Activated T-cell treated with anti-CD3 and anti-CD28 coated beads, Interleukin-2, amount 50 U/mL, for 24 hours (primary cell): ENCODE results near the gene KCNQ1.

Experiments used
- DNase-seq: peaks from one replicate; pipeline ENCODE4 v3.0.0-alpha.2; 2020
- H3K27ac Mint-ChIP-seq: 2 replicates; pipeline ENCODE4 v1.8.0; 2020; ENCODE audit warnings: mild to moderate bottlenecking, mixed read lengths
- H3K27me3 Mint-ChIP-seq: 2 replicates; pipeline ENCODE4 v1.8.0; 2020; ENCODE audit warnings: mixed read lengths
- H3K36me3 Mint-ChIP-seq: 2 replicates; pipeline ENCODE4 v1.8.0; 2020; ENCODE audit warnings: low read depth, mixed read lengths
- H3K4me1 Mint-ChIP-seq: 2 replicates; pipeline ENCODE4 v1.8.0; 2020; ENCODE audit warnings: low read depth, mixed read lengths
- H3K4me3 Mint-ChIP-seq: 2 replicates; pipeline ENCODE4 v1.8.0; 2020; ENCODE audit warnings: mild to moderate bottlenecking, moderate library complexity, mixed read lengths
- H3K9me3 Mint-ChIP-seq: 2 replicates; pipeline ENCODE4 v1.8.0; 2020; ENCODE audit warnings: mixed read lengths

The KCNQ1 gene

GRCh38 chr11:2661173-2662023 is 216.6 kb downstream of the KCNQ1 start:
- H3K36me3 Mint-ChIP-seq, result peaks cover 31% of the 10 kb centered on the region
- no peaks in the 10 kb centered on the region for H3K9me3 Mint-ChIP-seq
- H3K27ac Mint-ChIP-seq, result no peak overlapping the region
- peaks cover under 1% of the 10 kb centered on the region for H3K4me1 Mint-ChIP-seq
- no peak for DNase-seq
- H3K4me3 Mint-ChIP-seq, result no peak overlapping the region
- H3K27me3 Mint-ChIP-seq, result no peaks in the 10 kb centered on the region

- Mint-ChIP-seq H3K4me1 (no peaks in the 10 kb centered on the region), H3K36me3 (peaks cover 31% of the 10 kb centered on the region), H3K27me3 (no peaks in the 10 kb centered on the region), H3K4me3 (no peak overlapping the region), H3K9me3 (no peaks in the 10 kb centered on the region), H3K27ac (no peak overlapping the region)
- no peak for DNase-seq
Observed at GRCh38 chr11:2662024-2662312, 217.2 kb downstream of the KCNQ1 start.

GRCh38 chr11:2662430-2663299 is 217.9 kb downstream of the KCNQ1 start:
- Mint-ChIP-seq H3K27me3 (no peaks in the 10 kb centered on the region), H3K4me3 (no peak overlapping the region), H3K4me1 (no peaks in the 10 kb centered on the region), H3K36me3 (peaks cover 29% of the 10 kb centered on the region), H3K27ac (no peak overlapping the region), H3K9me3 (no peaks in the 10 kb centered on the region)
- DNase-seq, result no peak

- H3K27ac Mint-ChIP-seq, result no peak overlapping the region
- no peaks in the 10 kb centered on the region for H3K4me1 Mint-ChIP-seq
- H3K4me3 Mint-ChIP-seq, result no peak overlapping the region
- H3K9me3 Mint-ChIP-seq, result no peaks in the 10 kb centered on the region
- no peaks in the 10 kb centered on the region for H3K27me3 Mint-ChIP-seq
- no peak for DNase-seq
- H3K36me3 Mint-ChIP-seq, result peaks cover 24% of the 10 kb centered on the region
Observed at GRCh38 chr11:2663506-2663905, 218.7 kb downstream of the KCNQ1 start.

- peaks cover 20% of the 10 kb centered on the region for H3K36me3 Mint-ChIP-seq
Observed at GRCh38 chr11:2663915-2664314, 219.1 kb downstream of the KCNQ1 start.

GRCh38 chr11:2664376-2664775 is 219.6 kb downstream of the KCNQ1 start:
- Mint-ChIP-seq H3K4me1 (no peaks in the 10 kb centered on the region), H3K9me3 (no peaks in the 10 kb centered on the region), H3K36me3 (peaks cover 16% of the 10 kb centered on the region), H3K4me3 (no peak overlapping the region), H3K27me3 (no peaks in the 10 kb centered on the region), H3K27ac (no peak overlapping the region)
- DNase-seq, result no peak

More at GRCh38 chr11:2663915-2664314, 219.1 kb downstream of the KCNQ1 start:
- no peak overlapping the region for H3K27ac Mint-ChIP-seq
- H3K4me1 Mint-ChIP-seq, result no peaks in the 10 kb centered on the region
- no peak overlapping the region for H3K4me3 Mint-ChIP-seq
- DNase-seq, result no peak
- H3K9me3 Mint-ChIP-seq, result no peaks in the 10 kb centered on the region
- no peaks in the 10 kb centered on the region for H3K27me3 Mint-ChIP-seq

- H3K4me1 Mint-ChIP-seq, result no peaks in the 10 kb centered on the region
- H3K27ac Mint-ChIP-seq, result no peak overlapping the region
- peak; percentile 9 for DNase-seq
- no peaks in the 10 kb centered on the region for H3K9me3 Mint-ChIP-seq
- H3K36me3 Mint-ChIP-seq, result peaks cover 13% of the 10 kb centered on the region
- H3K27me3 Mint-ChIP-seq, result no peaks in the 10 kb centered on the region
- no peak overlapping the region for H3K4me3 Mint-ChIP-seq
Observed at GRCh38 chr11:2664791-2665525, 220.2 kb downstream of the KCNQ1 start.

- DNase-seq, result peak; percentile 14
- Mint-ChIP-seq H3K4me1 (no peaks in the 10 kb centered on the region), H3K4me3 (no peak overlapping the region), H3K27ac (no peak overlapping the region), H3K36me3 (peaks cover 6% of the 10 kb centered on the region), H3K27me3 (no peaks in the 10 kb centered on the region), H3K9me3 (no peaks in the 10 kb centered on the region)
Observed at GRCh38 chr11:2665526-2666400, 221.0 kb downstream of the KCNQ1 start.

GRCh38 chr11:2666401-2666741 is 221.6 kb downstream of the KCNQ1 start:
- no peak overlapping the region for H3K27ac Mint-ChIP-seq
- H3K27me3 Mint-ChIP-seq, result no peaks in the 10 kb centered on the region
- H3K4me3 Mint-ChIP-seq, result no peak overlapping the region
- no peaks in the 10 kb centered on the region for H3K9me3 Mint-ChIP-seq
- DNase-seq, result no peak
- peaks cover 3% of the 10 kb centered on the region for H3K36me3 Mint-ChIP-seq
- H3K4me1 Mint-ChIP-seq, result no peaks in the 10 kb centered on the region

GRCh38 chr11:2666828-2667570 is 222.2 kb downstream of the KCNQ1 start:
- Mint-ChIP-seq H3K27ac (no peak overlapping the region), H3K4me3 (no peak overlapping the region), H3K36me3 (peaks cover 2% of the 10 kb centered on the region), H3K9me3 (no peaks in the 10 kb centered on the region), H3K4me1 (no peaks in the 10 kb centered on the region), H3K27me3 (no peaks in the 10 kb centered on the region)
- DNase-seq, result no peak

GRCh38 chr11:2667940-2668339 is 223.1 kb downstream of the KCNQ1 start:
- Mint-ChIP-seq H3K36me3 (no peaks in the 10 kb centered on the region), H3K27me3 (no peaks in the 10 kb centered on the region), H3K4me1 (no peaks in the 10 kb centered on the region)

GRCh38 chr11:2668876-2669275 is 224.1 kb downstream of the KCNQ1 start:
- Mint-ChIP-seq H3K36me3 (no peaks in the 10 kb centered on the region), H3K9me3 (no peaks in the 10 kb centered on the region), H3K4me3 (no peak overlapping the region), H3K27me3 (no peaks in the 10 kb centered on the region), H3K4me1 (no peaks in the 10 kb centered on the region), H3K27ac (no peak overlapping the region)
- no peak for DNase-seq

More at GRCh38 chr11:2667940-2668339, 223.1 kb downstream of the KCNQ1 start:
- H3K4me3 Mint-ChIP-seq, result no peak overlapping the region
- H3K9me3 Mint-ChIP-seq, result no peaks in the 10 kb centered on the region
- peak; percentile 15 for DNase-seq
- H3K27ac Mint-ChIP-seq, result no peak overlapping the region

- Mint-ChIP-seq H3K27me3 (no peaks in the 10 kb centered on the region), H3K27ac (no peak overlapping the region), H3K36me3 (no peaks in the 10 kb centered on the region), H3K4me1 (no peaks in the 10 kb centered on the region), H3K9me3 (no peaks in the 10 kb centered on the region), H3K4me3 (no peak overlapping the region)
- peak; percentile 11 for DNase-seq
Observed at GRCh38 chr11:2669634-2670469, 225.0 kb downstream of the KCNQ1 start.
